Kidney capillary endothelial cell (primary cell): ENCODE measurements around the gene BMERB1.
A peak's percentile ranks its signal among the peaks of the same experiment; 100 is the strongest.

Source experiments
- DNase-seq: peaks from one replicate; pipeline ENCODE4 v3.0.0-alpha.2; 2018; ENCODE audit warnings: low spot score

The BMERB1 gene

GRCh38 chr16:15498427-15499175 lies 64.2 kb downstream of the BMERB1 start:
- no peak for DNase-seq

- peak; percentile 92 for DNase-seq
Measured at GRCh38 chr16:15502041-15502725, 67.8 kb downstream of the BMERB1 start.

GRCh38 chr16:15506441-15506840 lies 72.1 kb downstream of the BMERB1 start:
- DNase-seq = no peak

GRCh38 chr16:15507301-15507958 lies 73.0 kb downstream of the BMERB1 start:
- peak; percentile 75 for DNase-seq

- DNase-seq = no peak
Measured at GRCh38 chr16:15507959-15508627, 73.7 kb downstream of the BMERB1 start.

- DNase-seq = no peak
Measured at GRCh38 chr16:15509051-15509592, 74.7 kb downstream of the BMERB1 start.

GRCh38 chr16:15509593-15510535 lies 75.5 kb downstream of the BMERB1 start:
- DNase-seq = no peak

- no peak for DNase-seq
Measured at GRCh38 chr16:15510992-15511391, 76.6 kb downstream of the BMERB1 start.

- DNase-seq = no peak
Measured at GRCh38 chr16:15511759-15512487, 77.5 kb downstream of the BMERB1 start.

- no peak for DNase-seq
Measured at GRCh38 chr16:15513156-15513555, 78.8 kb downstream of the BMERB1 start.

- no peak for DNase-seq
Measured at GRCh38 chr16:15515992-15516391, 81.6 kb downstream of the BMERB1 start.

GRCh38 chr16:15516609-15517008 lies 82.2 kb downstream of the BMERB1 start:
- no peak for DNase-seq

- DNase-seq = no peak
Measured at GRCh38 chr16:15517743-15518377, 83.5 kb downstream of the BMERB1 start.

GRCh38 chr16:15518381-15519351 lies 84.3 kb downstream of the BMERB1 start:
- DNase-seq = no peak

GRCh38 chr16:15519790-15520189 lies 85.4 kb downstream of the BMERB1 start:
- DNase-seq = no peak

- no peak for DNase-seq
Measured at GRCh38 chr16:15521390-15521757, 87.0 kb downstream of the BMERB1 start.

GRCh38 chr16:15521758-15522509 lies 87.5 kb downstream of the BMERB1 start:
- no peak for DNase-seq

GRCh38 chr16:15523092-15523541 lies 88.7 kb downstream of the BMERB1 start:
- no peak for DNase-seq
